CD4-positive, alpha-beta T cell treated with Interleukin-6 at 100 ng/mL for 8 hours (primary cell): Measurements from ENCODE around the gene VIPR2.
"Not testable (repeated sequence)": the region's sequence is repeated elsewhere in the genome, so short reads cannot be mapped to it uniquely, and the experiment has no call there.

ENCODE experiments used
- DNase-seq: peaks from one replicate; pipeline ENCODE4 v3.0.0-alpha.2; 2020; ENCODE audit warnings: mixed read lengths, low spot score

The VIPR2 gene

GRCh38 chr7:159104188-159104920 is 40.3 kb downstream of the VIPR2 start:
- DNase-seq: no peak

GRCh38 chr7:159103382-159104187 is 41.1 kb downstream of the VIPR2 start:
- no peak for DNase-seq

GRCh38 chr7:159102681-159103381 is 41.8 kb downstream of the VIPR2 start:
- no peak for DNase-seq

- not testable (repeated sequence) for DNase-seq
Observed at GRCh38 chr7:159101661-159102091, 43.0 kb downstream of the VIPR2 start.

GRCh38 chr7:159101083-159101395 is 43.6 kb downstream of the VIPR2 start:
- DNase-seq: not testable (repeated sequence)

GRCh38 chr7:159100281-159101082 is 44.2 kb downstream of the VIPR2 start:
- not testable (repeated sequence) for DNase-seq

- DNase-seq: no peak
Observed at GRCh38 chr7:159099711-159100231, 44.9 kb downstream of the VIPR2 start.

GRCh38 chr7:159098811-159099655 is 45.6 kb downstream of the VIPR2 start:
- no peak for DNase-seq

GRCh38 chr7:159098424-159098786 is 46.3 kb downstream of the VIPR2 start:
- no peak for DNase-seq

- DNase-seq: no peak
Observed at GRCh38 chr7:159097661-159098423, 46.8 kb downstream of the VIPR2 start.

- no peak for DNase-seq
Observed at GRCh38 chr7:159096736-159097581, 47.7 kb downstream of the VIPR2 start.

GRCh38 chr7:159095979-159096411 is 48.7 kb downstream of the VIPR2 start:
- DNase-seq: no peak

- no peak for DNase-seq
Observed at GRCh38 chr7:159094919-159095915, 49.5 kb downstream of the VIPR2 start.

GRCh38 chr7:159094023-159094740 is 50.5 kb downstream of the VIPR2 start:
- peak; percentile 18 for DNase-seq

- no peak for DNase-seq
Observed at GRCh38 chr7:159093351-159093971, 51.2 kb downstream of the VIPR2 start.

- no peak for DNase-seq
Observed at GRCh38 chr7:159092701-159093121, 52.0 kb downstream of the VIPR2 start.
